Prostate gland (tissue), 2 donors: ENCODE data around the gene C12orf54. TPM values are rescaled to one million over a fixed set of nuclear protein-coding genes. Genes with fewer than 3 reads are reported as not detected.
"Not testable (repeated sequence)": the region's sequence is repeated elsewhere in the genome, so short reads cannot be mapped to it uniquely, and the experiment has no call there.

ENCODE experiments used
- DNase-seq: peaks from one replicate; pipeline ENCODE4 v3.0.0-alpha.2; 2019; ENCODE audit warnings: low spot score
- H3K27ac ChIP-seq, 2 donors: fragments of 200-600 bp; sonication (generic); 2 replicates each; pipeline ENCODE4 v1.5.1; 2017 to 2019
- H3K27me3 ChIP-seq: fragments of 200-600 bp; sonication (generic); replicated peaks from 2 replicates; pipeline ENCODE4 v1.5.1; 2019; ENCODE audit not compliant: insufficient read depth
- H3K36me3 ChIP-seq, 2 donors: fragments of 200-600 bp; sonication (generic); 1 replicate in 1 of 2; 2 replicates in 1 of 2; pipeline versions ENCODE4 v1.5.1 to v1.8.1; 2017 to 2019
- H3K4me1 ChIP-seq: fragments of 200-600 bp; sonication (generic); replicated peaks from 2 replicates; pipeline ENCODE4 v1.5.1; 2019
- H3K4me3 ChIP-seq, 2 donors: fragments of 200-600 bp; sonication (generic); 2 replicates each; pipeline ENCODE4 v1.5.1; 2017 to 2019
- H3K9me3 ChIP-seq: fragments of 200-600 bp; sonication (generic); 2 replicates; pipeline ENCODE4 v1.5.1; 2017
- POLR2A ChIP-seq: fragments of 450-650 bp; IDR thresholded peaks from one replicate; pipeline ENCODE4 v1.6.1; 2016; ENCODE audit warnings: antibody characterized with exemption, mild to moderate bottlenecking
- POLR2AphosphoS5 ChIP-seq: sonication (generic); formaldehyde crosslinking; IDR thresholded peaks from one replicate; pipeline ENCODE4 v1.6.1; 2017; ENCODE audit warnings: antibody characterized with exemption
- WGBS: methylation state at CpG from one replicate; pipeline ENCODE4 v1.1.5; 2018; 5-methylcytosine and 5-hydroxymethylcytosine counted together
- intact Hi-C: fragments of 100-400 bp; cut with DNase I; formaldehyde crosslinking; loops from one replicate; pipeline ENCODE4 v1.14.2; 2022
- total RNA-seq, 2 donors: library from RNA; depleted of rRNA; stranded (reverse); fragments of >200 nt; gene quantifications; one replicate each; pipeline ENCODE4 v1.1.0, GENCODE V29; 2016
- TF ChIP-seq, protein P1 (sequence below), 4 experiments: fragments of 200-600 bp in 2 of 4; fragments of 450-650 bp in 2 of 4; sonication (generic) in 2 of 4; IDR thresholded peaks; 1 replicate in 3 of 4; 2 replicates in 1 of 4; pipeline ENCODE4 v1.5.1; 2016 to 2019; ENCODE audit warnings: antibody characterized with exemption in 4 of 4, mild to moderate bottlenecking in 2 of 4, moderate library complexity in 2 of 4

The C12orf54 gene
- total RNA-seq, 2 donors from 2014 or later = 6.0 TPM; not detected in 1

DNA sequence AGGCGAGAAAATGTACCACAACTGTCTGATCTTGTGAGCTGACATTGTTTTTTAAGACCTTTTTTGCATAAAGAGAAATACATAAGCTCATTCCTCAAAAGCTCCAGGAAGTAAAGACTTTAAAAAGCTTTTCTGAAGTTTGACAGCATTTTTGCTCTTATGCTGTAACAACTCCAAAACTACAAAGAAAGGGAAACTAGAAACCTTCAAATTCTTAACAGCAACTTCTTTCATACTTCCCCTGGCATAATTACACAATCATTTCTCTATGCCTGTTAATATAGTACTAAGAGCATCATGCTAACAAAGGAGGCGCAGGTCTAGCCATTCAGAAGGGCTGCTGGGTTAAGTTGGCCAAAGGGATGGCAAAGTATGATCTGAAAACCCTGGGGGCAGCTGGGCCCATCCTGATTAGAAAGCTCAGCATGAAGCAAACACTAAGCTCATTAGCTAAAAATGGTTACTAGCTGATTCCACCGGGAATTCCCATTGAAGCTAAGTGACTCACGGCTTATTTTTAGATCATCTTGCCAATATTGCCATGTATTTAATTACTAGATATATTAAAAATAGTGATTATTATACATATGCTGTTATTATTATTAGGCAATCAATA lies 36.0 kb upstream of the C12orf54 start:
- DNase-seq = no peak
- 51% methylated on average over 4 of the region's 4 CpGs for WGBS
- no peak overlapping the region for H3K4me3 ChIP-seq
- TF ChIP-seq, protein P1, sequence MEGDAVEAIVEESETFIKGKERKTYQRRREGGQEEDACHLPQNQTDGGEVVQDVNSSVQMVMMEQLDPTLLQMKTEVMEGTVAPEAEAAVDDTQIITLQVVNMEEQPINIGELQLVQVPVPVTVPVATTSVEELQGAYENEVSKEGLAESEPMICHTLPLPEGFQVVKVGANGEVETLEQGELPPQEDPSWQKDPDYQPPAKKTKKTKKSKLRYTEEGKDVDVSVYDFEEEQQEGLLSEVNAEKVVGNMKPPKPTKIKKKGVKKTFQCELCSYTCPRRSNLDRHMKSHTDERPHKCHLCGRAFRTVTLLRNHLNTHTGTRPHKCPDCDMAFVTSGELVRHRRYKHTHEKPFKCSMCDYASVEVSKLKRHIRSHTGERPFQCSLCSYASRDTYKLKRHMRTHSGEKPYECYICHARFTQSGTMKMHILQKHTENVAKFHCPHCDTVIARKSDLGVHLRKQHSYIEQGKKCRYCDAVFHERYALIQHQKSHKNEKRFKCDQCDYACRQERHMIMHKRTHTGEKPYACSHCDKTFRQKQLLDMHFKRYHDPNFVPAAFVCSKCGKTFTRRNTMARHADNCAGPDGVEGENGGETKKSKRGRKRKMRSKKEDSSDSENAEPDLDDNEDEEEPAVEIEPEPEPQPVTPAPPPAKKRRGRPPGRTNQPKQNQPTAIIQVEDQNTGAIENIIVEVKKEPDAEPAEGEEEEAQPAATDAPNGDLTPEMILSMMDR (IDR thresholded peaks at IDR 0.05) = no peak
- TF ChIP-seq POLR2A (no peak), POLR2AphosphoS5 (no peak)
- intact Hi-C loops = no loop called here
- H3K27me3 ChIP-seq = no peaks in the 10 kb centered on the region
- H3K4me1 ChIP-seq = no peaks in the 10 kb centered on the region
- H3K9me3 ChIP-seq = no peaks in the 10 kb centered on the region
- H3K27ac ChIP-seq = no peak overlapping the region
- no peaks in the 10 kb centered on the region for H3K36me3 ChIP-seq

DNA sequence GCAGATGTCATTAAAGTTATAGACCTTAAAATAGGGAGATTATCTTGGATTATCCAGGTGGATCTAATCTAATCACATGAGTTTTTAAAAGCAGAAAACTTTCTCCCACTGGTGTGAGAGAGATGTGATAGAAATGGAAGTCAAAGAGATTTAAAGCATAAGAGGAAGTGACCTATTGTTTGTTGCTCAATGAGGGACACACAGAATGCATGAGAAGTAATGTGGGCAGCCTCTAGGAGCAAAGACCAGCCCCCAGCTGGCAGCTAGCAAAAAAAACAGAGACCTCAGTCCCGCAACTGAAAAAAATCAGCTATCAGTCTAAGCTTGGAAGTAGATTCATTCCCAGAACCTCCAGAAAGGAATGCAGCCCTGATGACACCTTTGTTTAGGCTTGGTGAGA lies 34.5 kb upstream of the C12orf54 start:
- intact Hi-C loops = no loop called here
- DNase-seq = no peak
- Histone ChIP-seq H3K4me3 (no peak overlapping the region), H3K27ac (no peak overlapping the region), H3K4me1 (no peaks in the 10 kb centered on the region), H3K36me3 (no peaks in the 10 kb centered on the region), H3K9me3 (no peaks in the 10 kb centered on the region), H3K27me3 (no peaks in the 10 kb centered on the region)
- TF ChIP-seq, protein P1 (IDR thresholded peaks at IDR 0.05) = no peak
- TF ChIP-seq POLR2A (no peak), POLR2AphosphoS5 (no peak)
- WGBS = 73% methylated on average over 1 of the region's 1 CpG

DNA sequence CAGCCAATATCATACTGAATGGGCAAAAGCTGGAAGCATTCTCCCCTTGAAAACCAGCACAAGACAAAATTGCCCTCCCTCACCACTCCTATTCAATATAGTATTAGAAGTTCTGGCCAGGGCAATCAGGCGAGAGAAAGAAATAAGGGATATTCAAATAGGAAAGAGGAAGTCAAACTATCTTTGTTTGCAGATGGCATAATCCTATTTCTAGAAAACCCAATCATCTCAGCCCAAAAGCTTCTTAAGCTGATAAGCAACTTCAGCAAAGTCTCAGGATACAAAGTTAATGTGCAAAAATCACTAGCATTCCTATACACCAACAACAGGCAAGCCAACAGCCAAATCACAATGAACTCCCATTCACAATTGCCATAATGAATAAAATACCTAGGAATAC lies 30.9 kb upstream of the C12orf54 start:
- Histone ChIP-seq H3K27me3 (no peaks in the 10 kb centered on the region), H3K9me3 (no peaks in the 10 kb centered on the region), H3K4me1 (no peaks in the 10 kb centered on the region), H3K36me3 (no peaks in the 10 kb centered on the region), H3K4me3 (no peak overlapping the region), H3K27ac (no peak overlapping the region)
- no peak for TF ChIP-seq POLR2A
- no peak for TF ChIP-seq POLR2AphosphoS5
- TF ChIP-seq, protein P1 (IDR thresholded peaks at IDR 0.05) = no peak
- 92% methylated on average over 1 of the region's 1 CpG for whole genome bisulfite sequencing
- intact Hi-C loops = loop anchor here (10.0 kb wide), 1 partner anchor 167 kb away; no protein-coding TSS in a partner anchor
- DNase-seq = no peak

DNA sequence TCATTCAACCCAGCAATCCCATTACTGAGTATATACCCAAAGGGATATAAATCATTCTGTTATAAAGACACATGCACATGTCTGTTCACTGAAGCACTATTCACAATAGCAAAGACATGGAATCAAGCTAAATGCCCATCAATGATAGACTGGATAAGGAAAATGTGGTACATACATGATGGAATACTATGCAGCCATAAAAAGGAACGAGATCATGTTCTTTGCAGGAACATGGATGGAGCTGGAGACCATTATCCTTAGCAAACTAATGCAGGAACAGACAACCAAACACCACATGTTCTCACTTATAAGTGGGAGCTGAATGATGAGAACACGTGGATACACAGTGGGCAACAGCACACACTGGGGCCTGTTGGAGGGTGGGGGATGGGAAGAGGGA lies 29.3 kb upstream of the C12orf54 start:
- H3K27ac ChIP-seq, H3K27me3 ChIP-seq, H3K4me3 ChIP-seq, H3K9me3 ChIP-seq, H3K4me1 ChIP-seq, H3K36me3 ChIP-seq, DNase-seq: not testable (repeated sequence)
- intact Hi-C loops = loop anchor here (10.0 kb wide), 1 partner anchor 168 kb away; no protein-coding TSS in a partner anchor
- 83% methylated on average over 2 of the region's 2 CpGs for WGBS

DNA sequence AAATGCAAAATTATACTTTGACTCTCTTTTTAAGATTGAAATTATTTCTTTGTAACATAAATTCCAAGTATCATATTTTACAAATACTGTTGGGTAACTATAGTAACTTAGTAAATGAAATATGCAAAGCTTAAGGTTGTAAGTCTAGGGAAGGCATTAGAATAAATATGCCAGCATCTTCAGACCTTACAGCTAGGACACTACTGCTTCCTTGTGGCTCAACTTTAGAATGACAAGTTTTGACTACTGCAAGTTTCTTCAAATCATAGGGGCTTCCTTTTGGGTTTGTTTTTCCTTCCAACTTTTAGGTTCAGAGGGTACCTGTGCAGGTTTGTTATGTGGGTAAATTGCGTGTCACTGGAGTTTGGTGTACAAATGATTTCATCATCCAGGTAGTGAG lies 27.6 kb upstream of the C12orf54 start:
- 100% methylated on average over 1 of the region's 1 CpG for WGBS
- Histone ChIP-seq H3K27ac (no peak overlapping the region), H3K9me3 (no peaks in the 10 kb centered on the region), H3K27me3 (no peaks in the 10 kb centered on the region), H3K4me1 (no peaks in the 10 kb centered on the region), H3K36me3 (no peaks in the 10 kb centered on the region), H3K4me3 (no peak overlapping the region)
- intact Hi-C loops = loop anchor here (10.0 kb wide), 1 partner anchor 170 kb away; no protein-coding TSS in a partner anchor
- DNase-seq = no peak
- TF ChIP-seq POLR2A = no peak
- TF ChIP-seq, protein P1 (IDR thresholded peaks at IDR 0.05) = peak in 2 of 4 experiments; percentile 25 to 36
